ENCODE data around the gene LDHD.

Gene LDHD

GRCh38 chr16:75105306-75106061 lies 11.1 kb downstream of the LDHD start:
- DNase-seq (ENCODE audit: low read depth), result no peak
- TF ChIP-seq CTCF (IDR thresholded peaks at IDR 0.05; ENCODE audit: insufficient read depth, low read depth, low read length, missing control alignments), result no peak
- no peak overlapping the region for H3K4me3 ChIP-seq (ENCODE audit: low read length)

- no peak for TF ChIP-seq CTCF (IDR thresholded peaks at IDR 0.05; ENCODE audit: insufficient read depth, low read depth, low read length, missing control alignments)
- H3K4me3 ChIP-seq (ENCODE audit: low read length), result no peak overlapping the region
- DNase-seq (ENCODE audit: low read depth), result no peak
These were observed 11.7 kb downstream of the LDHD start for GRCh38 chr16:75104836-75105235.

GRCh38 chr16:75103994-75104393 lies 12.6 kb downstream of the LDHD start:
- no peak overlapping the region for H3K4me3 ChIP-seq (ENCODE audit: low read length)
- no peak for DNase-seq (ENCODE audit: low read depth)
- no peak for TF ChIP-seq CTCF (IDR thresholded peaks at IDR 0.05; ENCODE audit: insufficient read depth, low read depth, low read length, missing control alignments)

- no peak for TF ChIP-seq CTCF (IDR thresholded peaks at IDR 0.05; ENCODE audit: insufficient read depth, low read depth, low read length, missing control alignments)
- DNase-seq (ENCODE audit: low read depth), result no peak
- no peak overlapping the region for H3K4me3 ChIP-seq (ENCODE audit: low read length)
These were observed 14.0 kb downstream of the LDHD start for GRCh38 chr16:75102595-75102994.

GRCh38 chr16:75101635-75102034 lies 14.9 kb downstream of the LDHD start:
- TF ChIP-seq CTCF (IDR thresholded peaks at IDR 0.05; ENCODE audit: insufficient read depth, low read depth, low read length, missing control alignments), result no peak
- no peak for DNase-seq (ENCODE audit: low read depth)

GRCh38 chr16:75100603-75100990 lies 16.0 kb downstream of the LDHD start:
- no peak overlapping the region for H3K4me3 ChIP-seq (ENCODE audit: low read length)
- no peak for DNase-seq (ENCODE audit: low read depth)
- TF ChIP-seq CTCF (IDR thresholded peaks at IDR 0.05; ENCODE audit: insufficient read depth, low read depth, low read length, missing control alignments), result no peak

More at GRCh38 chr16:75101635-75102034, 14.9 kb downstream of the LDHD start:
- H3K4me3 ChIP-seq (ENCODE audit: low read length), result no peak overlapping the region

Data from epithelial cell of esophagus (primary cell).